Trophoblast cell (in vitro differentiated cells and primary cell): Measurements from ENCODE around the gene RP9.

Experiments used
- DNase-seq, 2 donors: peaks; one replicate each; pipeline ENCODE4 v3.0.0-alpha.2; 2016
- H2AFZ ChIP-seq: 2 replicates; pipeline ENCODE4 v1.6.1; 2013; ENCODE audit warnings: low read length, moderate library complexity, mild to moderate bottlenecking; ENCODE audit not compliant: insufficient read depth, poor library complexity
- H2AK5ac ChIP-seq: 2 replicates; pipeline ENCODE4 v1.6.1; 2013; ENCODE audit warnings: mild to moderate bottlenecking, low read length
- H2BK120ac ChIP-seq: 2 replicates; pipeline ENCODE4 v1.6.1; 2013; ENCODE audit warnings: low read length, mild to moderate bottlenecking, moderate library complexity; ENCODE audit not compliant: insufficient read depth, poor library complexity
- H2BK12ac ChIP-seq: 2 replicates; pipeline ENCODE4 v1.6.1; 2013; ENCODE audit warnings: mild to moderate bottlenecking, low read length, moderate library complexity
- H2BK5ac ChIP-seq: 2 replicates; pipeline ENCODE4 v1.6.1; 2013; ENCODE audit warnings: low read length, low read depth, moderate library complexity, mild to moderate bottlenecking; ENCODE audit not compliant: poor library complexity
- H3K14ac ChIP-seq: 2 replicates; pipeline ENCODE4 v1.6.1; 2013; ENCODE audit warnings: mild to moderate bottlenecking, low read length
- H3K18ac ChIP-seq: 2 replicates; pipeline ENCODE4 v1.6.1; 2013; ENCODE audit warnings: mild to moderate bottlenecking, low read length
- H3K23ac ChIP-seq: 2 replicates; pipeline ENCODE4 v1.6.1; 2013; ENCODE audit warnings: low read length
- H3K27ac ChIP-seq: 2 replicates; pipeline ENCODE4 v1.5.1; 2013; ENCODE audit warnings: low read depth, mild to moderate bottlenecking, inconsistent platforms, low read length, moderate library complexity
- H3K27me3 ChIP-seq: 2 replicates; pipeline ENCODE4 v1.6.1; 2013; ENCODE audit warnings: inconsistent platforms, mild to moderate bottlenecking, low read length, moderate library complexity; ENCODE audit not compliant: insufficient read depth
- H3K36me3 ChIP-seq, 2 experiments: 1 replicate in 1 of 2; 2 replicates in 1 of 2; pipeline ENCODE4 v1.6.1; 2013; ENCODE audit warnings: low read length in 2 of 2, mild to moderate bottlenecking in 2 of 2, moderate library complexity in 1 of 2; ENCODE audit not compliant: insufficient read depth in 2 of 2, control insufficient read depth in 1 of 2
- H3K4ac ChIP-seq: 2 replicates; pipeline ENCODE4 v1.6.1; 2013; ENCODE audit warnings: low read depth, mild to moderate bottlenecking, low read length, moderate library complexity
- H3K4me1 ChIP-seq, 2 experiments: 1 replicate in 1 of 2; 2 replicates in 1 of 2; pipeline ENCODE4 v1.6.1; 2013; ENCODE audit warnings: low read length in 2 of 2, mild to moderate bottlenecking in 2 of 2, moderate library complexity in 1 of 2; ENCODE audit not compliant: insufficient read depth in 2 of 2, control insufficient read depth in 1 of 2
- H3K4me2 ChIP-seq: 2 replicates; pipeline ENCODE4 v1.6.1; 2013; ENCODE audit warnings: inconsistent platforms, mild to moderate bottlenecking, low read length, moderate library complexity
- H3K4me3 ChIP-seq: 2 replicates; pipeline ENCODE4 v1.5.1; 2013; ENCODE audit warnings: mild to moderate bottlenecking, low read depth, low read length, inconsistent platforms
- H3K79me1 ChIP-seq: one replicate; pipeline ENCODE4 v1.6.1; 2013; ENCODE audit warnings: low read length
- H3K79me2 ChIP-seq: 2 replicates; pipeline ENCODE4 v1.6.1; 2013; ENCODE audit warnings: low read length, mild to moderate bottlenecking; ENCODE audit not compliant: control insufficient read depth, insufficient read depth, poor library complexity
- H3K9ac ChIP-seq: 2 replicates; pipeline ENCODE4 v1.6.1; 2013; ENCODE audit warnings: mild to moderate bottlenecking, low read length
- H3K9me3 ChIP-seq: 2 replicates; pipeline ENCODE4 v1.6.1; 2013; ENCODE audit warnings: low read depth, mild to moderate bottlenecking, control low read depth, inconsistent platforms, low read length; ENCODE audit not compliant: insufficient read depth
- H4K12ac ChIP-seq: 2 replicates; pipeline ENCODE4 v1.6.1; 2013; ENCODE audit warnings: low read depth, mild to moderate bottlenecking, low read length, moderate library complexity
- H4K8ac ChIP-seq: 2 replicates; pipeline ENCODE4 v1.6.1; 2013; ENCODE audit warnings: low read depth, mild to moderate bottlenecking, low read length, moderate library complexity
- H4K91ac ChIP-seq: one replicate; pipeline ENCODE4 v1.6.1; 2013; ENCODE audit warnings: low read depth, mild to moderate bottlenecking, low read length, moderate library complexity
- WGBS: extraction: QIAGEN DNeasy Blood & Tissue Kit; methylation state at CpG from one replicate; pipeline ENCODE4 v1.1.7; 2013; ENCODE audit warnings: missing lambda C conversion rate; ENCODE audit not compliant: insufficient read length, insufficient coverage; ENCODE audit errors: extremely low coverage; 5-methylcytosine and 5-hydroxymethylcytosine counted together

The RP9 gene

GRCh38 chr7:33128990-33129805, 20.0 kb upstream of the RP9 start, which contains the start of gene BBS9:
BBS9 (plus strand) TSS chr7:33129564; CDS start chr7:33146253, 16,689 bp downstream.
- no peaks in the 10 kb centered on the region for H3K9me3 ChIP-seq
- no CpG with 5 or more reads among the region's 57 CpGs for WGBS

DNA sequence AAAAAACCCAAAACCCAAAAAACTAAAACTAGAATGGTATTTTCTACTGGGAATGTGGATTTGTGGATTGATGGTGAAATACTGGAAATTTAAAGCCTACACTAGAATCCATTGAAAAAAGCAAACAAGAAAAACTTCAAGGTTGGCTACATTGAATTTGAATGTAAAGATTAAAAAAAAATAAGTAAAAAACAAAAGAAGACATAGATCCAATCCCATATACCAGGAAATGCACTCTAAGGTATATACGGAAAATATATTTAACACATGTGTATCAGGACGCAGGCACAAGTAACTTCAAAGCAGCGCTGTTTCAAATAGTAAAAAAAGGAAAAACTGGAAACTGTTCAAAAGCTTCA, 19.4 kb upstream of the RP9 start:
- Histone ChIP-seq H2BK12ac (no peak overlapping the region), H3K14ac (no peak overlapping the region), H3K79me2 (no peaks in the 10 kb centered on the region), H2BK120ac (no peak overlapping the region), H4K8ac (no peak overlapping the region), H3K4ac (no peak overlapping the region), H3K23ac (no peak overlapping the region), H3K36me3 (no peaks in the 10 kb centered on the region), H3K79me1 (peaks cover 3% of the 10 kb centered on the region), H3K4me2 (peak overlapping the region; percentile 67), H3K9ac (no peak overlapping the region), H3K4me1 (peaks cover 0 to 5% of the 10 kb centered on the region in 2 experiments), H2AFZ (peak overlapping the region; percentile 74), H3K18ac (no peak overlapping the region), H3K9me3 (no peaks in the 10 kb centered on the region), H3K4me3 (peak overlapping the region; percentile 85), H4K91ac (no peak overlapping the region), H3K27ac (no peak overlapping the region), H3K27me3 (no peaks in the 10 kb centered on the region), H2AK5ac (no peak overlapping the region), H2BK5ac (no peak overlapping the region), H4K12ac (no peak overlapping the region)
- DNase-seq: no peak
- WGBS: no CpG with 5 or more reads among the region's 3 CpGs

More at GRCh38 chr7:33128990-33129805, 20.0 kb upstream of the RP9 start, which contains the start of gene BBS9:
- H2BK120ac ChIP-seq: no peak within 1 kb of the TSS
- peak within 1 kb of the TSS; percentile 85 for H3K4me3 ChIP-seq
- peak within 1 kb of the TSS; percentile 78 for H3K18ac ChIP-seq
- DNase-seq: peak; percentile 95
- H3K27ac ChIP-seq: peak within 1 kb of the TSS; percentile 18
- H4K8ac ChIP-seq: peak within 1 kb of the TSS; percentile 87
- H4K91ac ChIP-seq: no peak within 1 kb of the TSS
- peaks cover 0 to 5% of the 10 kb centered on the region in 2 experiments for H3K4me1 ChIP-seq
- peak within 1 kb of the TSS; percentile 74 for H2AFZ ChIP-seq
- H3K9ac ChIP-seq: peak within 1 kb of the TSS; percentile 73
- no peak within 1 kb of the TSS for H2AK5ac ChIP-seq
- no peaks in the 10 kb centered on the region for H3K79me2 ChIP-seq
- H3K14ac ChIP-seq: peak within 1 kb of the TSS; percentile 71
- no peaks in the 10 kb centered on the region for H3K36me3 ChIP-seq
- H4K12ac ChIP-seq: peak within 1 kb of the TSS; percentile 78
- H3K23ac ChIP-seq: no peak within 1 kb of the TSS
- H2BK5ac ChIP-seq: no peak within 1 kb of the TSS
- no peak within 1 kb of the TSS for H3K4ac ChIP-seq
- H3K27me3 ChIP-seq: no peaks in the 10 kb centered on the region
- peaks cover 3% of the 10 kb centered on the region for H3K79me1 ChIP-seq
- H3K4me2 ChIP-seq: peak within 1 kb of the TSS; percentile 88
- no peak within 1 kb of the TSS for H2BK12ac ChIP-seq

DNA sequence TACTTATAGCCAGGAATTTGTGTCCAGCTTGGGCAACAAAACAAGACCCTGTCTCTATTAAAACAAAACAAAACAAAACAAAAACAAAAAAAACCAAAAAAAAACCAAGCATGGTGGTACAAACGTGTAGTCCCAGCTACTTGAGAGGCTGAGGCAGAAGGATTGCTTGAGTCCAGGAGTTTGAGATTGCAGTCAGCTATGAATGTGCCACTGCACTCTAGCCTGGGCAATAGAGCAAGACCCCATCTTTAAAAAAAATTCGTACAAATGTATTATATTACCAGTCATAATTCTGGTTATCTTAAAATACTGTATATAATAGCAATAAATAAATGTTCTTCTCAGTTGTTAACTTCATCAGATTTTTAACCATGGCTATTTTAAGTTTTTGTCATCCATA, 17.9 kb upstream of the RP9 start:
- Histone ChIP-seq H3K79me2 (no peaks in the 10 kb centered on the region), H3K4me2 (no peak overlapping the region), H2AFZ (no peak overlapping the region), H3K27me3 (no peaks in the 10 kb centered on the region), H3K9ac (no peak overlapping the region), H3K4ac (no peak overlapping the region), H3K18ac (no peak overlapping the region), H3K79me1 (peaks cover 3% of the 10 kb centered on the region), H3K4me1 (peaks cover 0 to 5% of the 10 kb centered on the region in 2 experiments), H3K9me3 (no peaks in the 10 kb centered on the region), H3K14ac (no peak overlapping the region), H2BK5ac (no peak overlapping the region), H4K91ac (no peak overlapping the region), H3K4me3 (no peak overlapping the region), H2AK5ac (no peak overlapping the region), H3K23ac (no peak overlapping the region), H2BK12ac (no peak overlapping the region), H4K12ac (no peak overlapping the region), H4K8ac (no peak overlapping the region), H2BK120ac (no peak overlapping the region), H3K27ac (no peak overlapping the region), H3K36me3 (no peaks in the 10 kb centered on the region)
- WGBS: no CpG with 5 or more reads among the region's 2 CpGs
- no peak for DNase-seq

DNA sequence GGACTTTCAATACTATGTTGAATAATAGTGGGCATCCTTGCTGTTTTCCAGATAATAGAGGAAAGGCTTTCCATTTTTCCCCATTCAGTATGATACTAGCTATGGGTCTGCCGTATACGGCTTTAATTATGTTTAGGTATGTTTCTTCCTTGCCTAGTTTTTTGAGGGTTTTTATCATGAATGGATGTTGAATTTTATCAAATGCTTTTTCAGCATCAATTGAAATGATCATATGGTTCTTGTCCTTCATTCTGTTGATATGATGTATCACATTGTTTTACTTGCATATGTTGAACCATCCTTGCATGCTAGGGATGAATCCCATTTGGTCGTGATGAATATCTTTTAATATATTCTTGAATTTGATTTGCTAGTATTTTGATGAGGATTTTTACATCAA, 9.2 kb upstream of the RP9 start:
- Histone ChIP-seq H3K27ac (no peak overlapping the region), H3K4ac (no peak overlapping the region), H3K9ac (no peak overlapping the region), H2BK12ac (no peak overlapping the region), H3K9me3 (no peaks in the 10 kb centered on the region), H2AFZ (no peak overlapping the region), H4K8ac (no peak overlapping the region), H2AK5ac (no peak overlapping the region), H3K14ac (no peak overlapping the region), H3K4me3 (no peak overlapping the region), H3K4me1 (no peaks in the 10 kb centered on the region), H3K27me3 (no peaks in the 10 kb centered on the region), H2BK5ac (no peak overlapping the region), H4K12ac (no peak overlapping the region), H3K79me2 (no peaks in the 10 kb centered on the region), H3K4me2 (no peak overlapping the region), H4K91ac (no peak overlapping the region), H3K18ac (no peak overlapping the region), H2BK120ac (no peak overlapping the region), H3K79me1 (no peaks in the 10 kb centered on the region), H3K23ac (no peak overlapping the region), H3K36me3 (no peaks in the 10 kb centered on the region)
- WGBS: no CpG with 5 or more reads among the region's 3 CpGs
- DNase-seq: no peak
